MG63 (cell line): ENCODE data around the gene GATAD2B. TPM values are rescaled to one million over a fixed set of nuclear protein-coding genes. Genes with fewer than 3 reads are reported as not detected.

Source experiments
- DNase-seq: peaks from one replicate; pipeline ENCODE4 v3.0.0-alpha.2; 2020
- H3K27me3 ChIP-seq: fragments of 250-450 bp; sonication (Bioruptor Pico); 2 replicates; pipeline ENCODE4 v1.5.1; 2020; ENCODE audit warnings: mild to moderate bottlenecking, moderate library complexity
- H3K36me3 ChIP-seq: fragments of 250-450 bp; sonication (Bioruptor Pico); 2 replicates; pipeline ENCODE4 v1.5.1; 2020; ENCODE audit warnings: mild to moderate bottlenecking, moderate library complexity
- H3K4me3 ChIP-seq: fragments of 250-450 bp; sonication (Bioruptor Pico); 2 replicates; pipeline ENCODE4 v1.5.1; 2020; ENCODE audit warnings: mild to moderate bottlenecking, moderate library complexity
- H3K9me3 ChIP-seq: fragments of 250-450 bp; sonication (Bioruptor Pico); 2 replicates; pipeline ENCODE4 v1.5.1; 2020; ENCODE audit warnings: mild to moderate bottlenecking, moderate library complexity
- total RNA-seq: library from RNA; depleted of rRNA; stranded (reverse); fragments of >200 nt; shearing (Covaris generic); gene quantifications from 2 replicates; pipeline ENCODE4 v1.2.3, GENCODE V29; 2014; ENCODE audit warnings: low replicate concordance

GATAD2B gene
- total RNA-seq, 1 experiment from 2014 or later, result 5.9 TPM

DNA sequence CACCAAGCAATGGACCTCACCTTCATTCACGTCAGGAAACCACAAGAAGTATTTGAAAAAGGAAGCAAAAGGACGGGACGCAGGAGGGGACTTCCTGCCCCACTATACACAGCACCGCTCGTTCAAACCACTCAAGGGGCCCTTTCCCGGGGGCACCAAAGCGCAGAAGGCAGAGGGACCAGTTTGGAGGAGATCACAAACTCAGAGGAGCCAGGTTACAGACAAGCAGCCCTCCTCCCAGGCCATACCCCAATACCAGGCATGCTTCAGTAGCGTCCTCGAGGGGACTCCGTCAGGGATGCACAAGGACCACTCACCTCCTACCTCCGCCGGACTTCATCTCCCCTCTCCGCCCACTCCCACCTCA is 35.0 kb upstream of the GATAD2B start:
- H3K36me3 ChIP-seq, result peaks cover 46% of the 10 kb centered on the region
- peak; percentile 12 for DNase-seq
- H3K27me3 ChIP-seq, result no peaks in the 10 kb centered on the region
- no peaks in the 10 kb centered on the region for H3K9me3 ChIP-seq
- H3K4me3 ChIP-seq, result peak overlapping the region; percentile 78

DNA sequence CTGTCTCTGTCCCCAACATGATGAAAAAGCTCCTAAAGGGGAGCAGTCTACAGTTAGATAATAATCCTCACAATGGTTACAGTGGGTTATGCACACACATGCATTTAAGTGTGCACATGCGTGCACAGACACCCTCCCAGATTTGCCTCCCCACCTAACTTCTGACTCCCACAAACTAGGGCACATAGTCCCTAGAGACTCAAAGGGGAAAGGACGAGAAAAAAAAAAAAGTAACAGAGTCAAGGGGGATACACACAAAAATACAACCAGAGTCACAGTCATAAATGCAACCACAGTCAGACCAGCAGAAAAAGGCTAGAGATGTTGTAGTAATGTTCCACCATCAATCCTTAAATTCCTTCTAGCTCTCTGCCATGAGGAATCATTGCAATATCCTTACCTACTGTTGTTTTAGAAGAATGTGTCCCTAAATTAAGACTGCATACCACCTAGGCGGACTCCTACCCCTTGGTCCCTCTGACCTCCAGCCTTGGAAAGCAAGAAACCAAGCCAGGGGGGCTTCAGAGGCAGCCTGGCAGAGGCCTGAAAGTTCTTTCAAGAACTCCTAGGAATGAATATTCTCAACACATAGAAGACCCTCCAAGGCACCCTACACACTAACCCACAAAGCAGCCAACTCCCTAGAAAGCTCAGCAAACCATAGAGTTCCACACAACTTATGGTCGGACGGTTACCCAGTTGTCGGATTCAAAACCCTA is 34.4 kb upstream of the GATAD2B start:
- H3K4me3 ChIP-seq, result peak overlapping the region; percentile 78
- H3K27me3 ChIP-seq, result no peaks in the 10 kb centered on the region
- peaks cover 49% of the 10 kb centered on the region for H3K36me3 ChIP-seq
- DNase-seq, result no peak
- H3K9me3 ChIP-seq, result no peaks in the 10 kb centered on the region

DNA sequence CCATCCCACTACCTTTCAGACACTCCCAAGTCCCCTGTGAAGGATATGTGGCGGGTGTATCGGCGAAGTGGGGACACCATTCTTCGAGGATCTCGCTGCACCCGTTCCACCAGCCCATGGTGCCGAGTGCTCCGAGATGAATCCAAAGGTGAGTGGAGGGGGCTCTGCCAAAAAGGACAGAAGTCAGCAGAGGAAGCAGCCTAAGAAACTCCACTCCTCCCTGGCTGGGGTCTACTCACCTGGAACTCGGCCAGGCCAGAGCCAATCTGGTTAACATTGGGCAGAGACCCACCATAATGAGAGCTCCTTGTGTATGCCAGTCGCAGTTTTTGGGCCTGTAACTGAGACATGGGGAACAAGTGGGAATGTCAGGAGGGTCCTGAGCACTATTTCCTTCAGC is 32.1 kb upstream of the GATAD2B start:
- no peak for DNase-seq
- H3K9me3 ChIP-seq, result no peaks in the 10 kb centered on the region
- no peak overlapping the region for H3K4me3 ChIP-seq
- peaks cover 47% of the 10 kb centered on the region for H3K36me3 ChIP-seq
- H3K27me3 ChIP-seq, result no peaks in the 10 kb centered on the region

- no peak for DNase-seq
- Histone ChIP-seq H3K36me3 (peaks cover 48% of the 10 kb centered on the region), H3K9me3 (no peaks in the 10 kb centered on the region), H3K4me3 (no peak overlapping the region), H3K27me3 (no peaks in the 10 kb centered on the region)
These were observed 31.1 kb upstream of the GATAD2B start for GRCh38 chr1:153953859-153954365.

GRCh38 chr1:153951801-153952200 is 29.0 kb upstream of the GATAD2B start:
- DNase-seq, result no peak
- Histone ChIP-seq H3K36me3 (peaks cover 61% of the 10 kb centered on the region), H3K9me3 (no peaks in the 10 kb centered on the region), H3K4me3 (no peak overlapping the region), H3K27me3 (no peaks in the 10 kb centered on the region)

GRCh38 chr1:153951183-153951582 is 28.4 kb upstream of the GATAD2B start:
- H3K4me3 ChIP-seq, result no peak overlapping the region
- no peaks in the 10 kb centered on the region for H3K27me3 ChIP-seq
- H3K9me3 ChIP-seq, result no peaks in the 10 kb centered on the region
- H3K36me3 ChIP-seq, result peaks cover 63% of the 10 kb centered on the region
- no peak for DNase-seq

DNA sequence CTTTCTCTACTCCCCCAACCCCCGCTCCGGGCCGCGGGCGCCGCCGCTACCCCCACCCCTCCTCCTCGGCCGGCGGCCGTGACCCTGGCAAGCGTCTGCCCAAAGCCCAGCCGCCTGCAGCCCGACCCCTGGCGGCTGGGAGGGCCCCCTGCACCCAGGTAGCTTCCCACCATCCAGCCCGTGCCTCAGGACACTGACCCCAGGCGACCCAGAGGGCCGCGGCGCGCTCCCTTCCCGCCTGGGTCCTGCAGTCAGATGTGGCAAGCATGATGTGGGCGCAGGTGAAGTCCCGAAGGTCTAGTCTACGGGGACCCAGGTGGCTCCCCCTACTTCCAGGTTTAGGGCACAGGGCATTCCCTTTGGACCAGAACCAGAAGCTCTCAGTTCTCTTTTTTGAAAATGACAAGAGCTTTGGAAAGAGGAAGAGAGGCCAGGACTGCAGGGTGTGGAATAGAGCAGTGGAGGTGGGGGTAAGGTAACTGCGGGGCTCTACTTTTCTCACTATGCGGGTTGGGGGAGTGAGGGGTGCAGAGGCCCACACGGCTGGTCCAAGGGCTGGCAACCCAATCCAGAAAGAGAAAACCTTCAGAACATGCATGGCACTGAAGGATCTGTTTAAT is 24.0 kb upstream of the GATAD2B start, which contains the start of gene DENND4B:
DENND4B (minus strand) TSS at position 97 of the 620 bp plus-strand sequence. CDS start 2,344 bp downstream, outside the sequence.
- Histone ChIP-seq H3K4me3 (peak within 1 kb of the TSS; percentile 70), H3K36me3 (peaks cover 51% of the 10 kb centered on the region), H3K27me3 (no peaks in the 10 kb centered on the region), H3K9me3 (no peaks in the 10 kb centered on the region)
- DNase-seq, result peak; percentile 88

DNA sequence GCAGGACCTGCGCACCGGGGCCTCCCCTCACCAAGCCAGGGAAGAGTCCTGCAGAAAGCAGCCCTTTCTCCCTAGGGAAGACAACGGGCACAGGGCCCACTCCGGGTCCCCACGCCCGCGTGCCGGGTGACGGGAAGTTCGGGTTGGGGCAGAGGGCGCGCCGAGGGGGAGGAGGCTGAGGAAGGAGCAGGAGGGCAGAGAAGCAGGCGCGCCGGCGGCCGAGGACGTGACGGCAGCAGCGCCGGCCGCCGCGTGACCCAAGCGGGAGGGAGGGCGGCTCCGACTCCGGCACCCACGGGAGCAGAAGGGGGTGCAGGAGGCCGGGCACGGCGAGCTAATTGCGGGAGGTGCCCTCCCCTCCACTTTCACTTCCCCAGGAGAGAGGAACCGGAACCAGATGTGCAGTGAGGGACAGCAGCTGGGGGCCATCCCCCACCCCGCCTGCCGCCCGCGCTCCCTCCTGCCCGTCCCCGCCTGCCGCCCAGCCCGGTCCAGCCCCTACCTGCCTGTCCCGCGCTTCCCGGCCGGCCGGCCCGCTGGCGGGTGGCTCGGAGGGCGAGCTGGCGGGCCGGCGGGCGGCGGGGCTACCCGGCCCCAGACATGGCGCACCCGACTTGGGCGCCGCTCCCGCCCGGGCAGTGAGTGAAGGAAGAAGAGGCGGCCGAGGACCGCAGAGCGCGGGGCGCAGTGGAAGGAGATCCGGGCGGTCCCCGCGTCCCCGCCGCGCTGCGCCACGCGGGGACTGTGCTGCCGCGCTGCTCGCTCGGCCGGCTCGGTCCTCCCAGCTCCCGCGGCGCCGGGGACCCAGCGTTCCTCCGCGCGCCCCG is 23.2 kb upstream of the GATAD2B start:
- H3K4me3 ChIP-seq, result peak overlapping the region; percentile 70
- no peaks in the 10 kb centered on the region for H3K9me3 ChIP-seq
- no peaks in the 10 kb centered on the region for H3K27me3 ChIP-seq
- H3K36me3 ChIP-seq, result peaks cover 48% of the 10 kb centered on the region
- peak; percentile 82 for DNase-seq

GRCh38 chr1:153945131-153945794 is 22.5 kb upstream of the GATAD2B start:
- Histone ChIP-seq H3K9me3 (no peaks in the 10 kb centered on the region), H3K27me3 (no peaks in the 10 kb centered on the region), H3K36me3 (peaks cover 49% of the 10 kb centered on the region), H3K4me3 (peak overlapping the region; percentile 70)
- no peak for DNase-seq

DNA sequence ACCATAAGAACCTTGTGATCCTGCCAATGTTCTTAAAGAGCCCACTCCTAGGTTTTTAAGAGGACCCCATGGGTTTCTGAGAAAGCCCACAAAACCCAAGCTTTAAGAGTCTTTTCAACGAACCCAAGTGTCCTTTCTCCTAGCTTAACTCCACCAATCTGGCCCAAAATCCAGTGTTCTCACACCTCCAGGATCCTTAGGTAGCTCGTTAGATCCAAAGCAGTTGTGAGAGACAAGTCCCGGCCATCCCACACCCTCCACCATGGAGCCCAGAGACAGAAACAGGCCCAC is 22.0 kb upstream of the GATAD2B start:
- DNase-seq, result no peak
- Histone ChIP-seq H3K4me3 (peak overlapping the region; percentile 70), H3K9me3 (no peaks in the 10 kb centered on the region), H3K27me3 (no peaks in the 10 kb centered on the region), H3K36me3 (peaks cover 49% of the 10 kb centered on the region)

GRCh38 chr1:153944005-153944826 is 21.4 kb upstream of the GATAD2B start:
- no peak for DNase-seq
- Histone ChIP-seq H3K36me3 (peaks cover 50% of the 10 kb centered on the region), H3K9me3 (no peaks in the 10 kb centered on the region), H3K27me3 (no peaks in the 10 kb centered on the region), H3K4me3 (no peak overlapping the region)

- no peaks in the 10 kb centered on the region for H3K27me3 ChIP-seq
- DNase-seq, result no peak
- no peak overlapping the region for H3K4me3 ChIP-seq
- H3K9me3 ChIP-seq, result no peaks in the 10 kb centered on the region
- H3K36me3 ChIP-seq, result peaks cover 47% of the 10 kb centered on the region
These were observed 20.2 kb upstream of the GATAD2B start for GRCh38 chr1:153942766-153943549.

- no peaks in the 10 kb centered on the region for H3K9me3 ChIP-seq
- H3K27me3 ChIP-seq, result no peaks in the 10 kb centered on the region
- no peak overlapping the region for H3K4me3 ChIP-seq
- H3K36me3 ChIP-seq, result peaks cover 52% of the 10 kb centered on the region
- no peak for DNase-seq
These were observed 19.3 kb upstream of the GATAD2B start for GRCh38 chr1:153941826-153942725.

DNA sequence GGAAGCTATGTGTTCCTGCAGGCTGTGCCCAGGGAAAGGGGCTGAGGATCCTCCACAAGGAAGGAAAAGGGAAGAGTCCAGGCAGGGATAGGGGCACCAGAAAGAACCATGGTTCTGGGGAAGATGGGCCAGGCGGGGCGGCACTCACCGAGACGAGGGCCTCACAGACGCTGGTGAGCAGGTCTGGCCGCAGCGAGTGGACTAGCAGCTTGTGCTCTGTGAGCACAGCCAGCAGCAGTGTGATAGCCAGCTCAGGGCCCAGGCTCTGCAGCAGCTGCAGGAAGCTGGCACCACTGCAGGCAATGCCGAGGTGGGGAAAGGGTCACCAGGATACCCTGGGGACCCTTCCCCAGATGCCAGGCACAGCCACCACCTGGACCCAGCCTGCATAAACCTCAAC is 18.0 kb upstream of the GATAD2B start:
- Histone ChIP-seq H3K36me3 (peaks cover 60% of the 10 kb centered on the region), H3K4me3 (no peak overlapping the region), H3K27me3 (no peaks in the 10 kb centered on the region), H3K9me3 (no peaks in the 10 kb centered on the region)
- DNase-seq, result no peak

DNA sequence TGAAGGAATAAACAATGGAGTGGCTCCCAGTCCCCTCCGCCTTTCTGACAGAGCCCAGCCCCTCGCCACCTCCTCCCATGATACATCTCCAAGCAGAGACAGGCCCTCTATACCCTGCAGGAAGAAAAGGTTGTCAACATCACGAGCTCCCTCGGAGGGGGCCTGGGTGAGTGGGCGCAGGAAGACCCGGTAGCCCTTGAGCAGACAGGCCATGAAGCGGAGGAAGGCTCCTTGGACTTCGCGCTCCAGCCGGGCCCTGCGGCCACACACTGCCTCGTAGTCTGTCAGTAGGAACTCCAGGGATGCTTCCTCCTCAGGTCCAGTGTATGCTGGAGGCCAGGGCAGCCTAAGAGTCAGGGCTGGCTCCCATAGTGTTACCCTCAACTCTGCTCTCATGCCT is 16.7 kb upstream of the GATAD2B start:
- no peak for DNase-seq
- Histone ChIP-seq H3K27me3 (no peaks in the 10 kb centered on the region), H3K36me3 (peaks cover 66% of the 10 kb centered on the region), H3K4me3 (no peak overlapping the region), H3K9me3 (no peaks in the 10 kb centered on the region)
